Stimulated activated naive CD8-positive, alpha-beta T cell treated with anti-CD3 and anti-CD28 coated beads, Interleukin-15, amount 100 ng/mL, for 72 hours (primary cell): ENCODE measurements around the gene CKS2.
"Not testable (repeated sequence)": the region's sequence is repeated elsewhere in the genome, so short reads cannot be mapped to it uniquely, and the experiment has no call there.

Experiments used
- ATAC-seq: fragments of 150-1000 bp; cut with Tn5 transposase; 2 replicates; pipeline ENCODE4 v1.10.0; 2021; ENCODE audit warnings: mild to moderate bottlenecking, moderate library complexity
- DNase-seq, 2 donors: peaks; one replicate each; pipeline ENCODE4 v3.0.0; 2021 to 2022
- H3K27ac Mint-ChIP-seq, 2 donors: one replicate each; pipeline ENCODE4 v1.8.0; 2022; ENCODE audit warnings: mild to moderate bottlenecking in 2 of 2, mixed read lengths in 2 of 2, moderate library complexity in 2 of 2
- H3K27me3 Mint-ChIP-seq: one replicate; pipeline ENCODE4 v1.8.0; 2022; ENCODE audit warnings: mixed read lengths
- H3K4me1 Mint-ChIP-seq: one replicate; pipeline ENCODE4 v1.8.0; 2022; ENCODE audit warnings: mild to moderate bottlenecking, mixed read lengths
- H3K4me3 Mint-ChIP-seq, 2 donors: one replicate each; pipeline ENCODE4 v1.8.0; 2022; ENCODE audit warnings: mild to moderate bottlenecking in 2 of 2, mixed read lengths in 2 of 2, moderate library complexity in 1 of 2
- H3K9me3 Mint-ChIP-seq, 2 donors: one replicate each; pipeline ENCODE4 v1.8.0; 2022; ENCODE audit warnings: mixed read lengths in 2 of 2

The CKS2 gene

GRCh38 chr9:89310475-89311345 is at the start of gene CKS2:
Gene CKS2, plus strand, starts transcription at chr9:89311195. Its CDS starts 98 bp downstream, at chr9:89311293.
- H3K27ac Mint-ChIP-seq, result peak within 1 kb of the TSS; percentile 100
- peak; percentile 99 to 100 for DNase-seq
- peak; percentile 93 for ATAC-seq
- H3K27me3 Mint-ChIP-seq, result no peaks in the 10 kb centered on the region
- peaks cover 26% of the 10 kb centered on the region for H3K4me1 Mint-ChIP-seq
- peak within 1 kb of the TSS; percentile 94 to 96 for H3K4me3 Mint-ChIP-seq
- H3K9me3 Mint-ChIP-seq, result no peaks in the 10 kb centered on the region

- peaks cover 34 to 51% of the 10 kb centered on the region in 2 donors for H3K9me3 Mint-ChIP-seq
- peaks cover 22% of the 10 kb centered on the region for H3K4me1 Mint-ChIP-seq
- DNase-seq (no peak), ATAC-seq (no peak)
- peaks cover 9% of the 10 kb centered on the region for H3K27me3 Mint-ChIP-seq
- H3K27ac Mint-ChIP-seq, result no peak overlapping the region
- H3K4me3 Mint-ChIP-seq, result no peak overlapping the region
These were observed 37.3 kb upstream of the CKS2 start for GRCh38 chr9:89273528-89274279.

- Mint-ChIP-seq H3K4me3 (no peak overlapping the region), H3K27ac (no peak overlapping the region), H3K27me3 (peaks cover 9% of the 10 kb centered on the region), H3K4me1 (peaks cover 30% of the 10 kb centered on the region), H3K9me3 (peaks cover 34 to 51% of the 10 kb centered on the region in 2 donors)
- peak in 1 of 2 donors; percentile 72 for DNase-seq
- ATAC-seq, result peak; percentile 97
These were observed 36.2 kb upstream of the CKS2 start for GRCh38 chr9:89274838-89275237.

GRCh38 chr9:89276040-89276439 is 35.0 kb upstream of the CKS2 start:
- not testable (repeated sequence) for H3K27ac Mint-ChIP-seq, DNase-seq, H3K4me3 Mint-ChIP-seq, ATAC-seq, H3K27me3 Mint-ChIP-seq
- peaks cover 34 to 50% of the 10 kb centered on the region in 2 donors for H3K9me3 Mint-ChIP-seq
- H3K4me1 Mint-ChIP-seq, result peaks cover 33% of the 10 kb centered on the region

- Mint-ChIP-seq H3K27me3 (no peaks in the 10 kb centered on the region), H3K4me3 (peak overlapping the region in 1 of 2 donors; percentile 45), H3K27ac (no peak overlapping the region), H3K4me1 (peaks cover 33% of the 10 kb centered on the region), H3K9me3 (peaks cover 34 to 43% of the 10 kb centered on the region in 2 donors)
- no peak for ATAC-seq
- no peak for DNase-seq
These were observed 34.0 kb upstream of the CKS2 start for GRCh38 chr9:89277043-89277442.

DNA sequence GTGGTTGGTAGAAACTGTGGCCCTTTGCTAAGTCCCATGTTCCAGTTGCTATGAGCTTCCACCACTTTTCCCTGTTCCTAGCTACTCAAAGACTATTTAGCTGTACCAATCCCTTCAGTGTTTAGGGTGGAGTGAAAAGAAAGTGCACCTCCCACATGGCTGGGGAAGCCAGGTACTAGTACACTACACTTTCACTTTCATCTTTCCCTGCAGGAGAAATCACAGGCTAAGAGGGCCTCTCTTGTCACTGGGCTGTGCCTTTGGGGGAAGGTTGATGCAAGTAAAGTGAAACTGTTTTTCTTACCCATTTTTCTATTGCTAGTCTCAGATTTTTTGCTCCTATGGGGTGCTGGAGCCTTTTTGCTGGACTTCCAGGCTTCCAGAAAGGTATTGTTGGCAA is 33.5 kb upstream of the CKS2 start:
- DNase-seq (no peak), ATAC-seq (peak; percentile 44)
- peak overlapping the region in 1 of 2 donors; percentile 45 for H3K4me3 Mint-ChIP-seq

GRCh38 chr9:89278551-89278950 is 32.4 kb upstream of the CKS2 start:
- DNase-seq, result no peak
- Mint-ChIP-seq H3K4me1 (peaks cover 39% of the 10 kb centered on the region), H3K27ac (no peak overlapping the region), H3K4me3 (no peak overlapping the region), H3K9me3 (peaks cover 22 to 30% of the 10 kb centered on the region in 2 donors), H3K27me3 (no peaks in the 10 kb centered on the region)
- ATAC-seq, result no peak

More for the DNA sequence above, 33.5 kb upstream of the CKS2 start:
- H3K9me3 Mint-ChIP-seq, result peaks cover 33 to 41% of the 10 kb centered on the region in 2 donors
- H3K27me3 Mint-ChIP-seq, result no peaks in the 10 kb centered on the region
- H3K27ac Mint-ChIP-seq, result no peak overlapping the region
- H3K4me1 Mint-ChIP-seq, result peaks cover 33% of the 10 kb centered on the region

DNA sequence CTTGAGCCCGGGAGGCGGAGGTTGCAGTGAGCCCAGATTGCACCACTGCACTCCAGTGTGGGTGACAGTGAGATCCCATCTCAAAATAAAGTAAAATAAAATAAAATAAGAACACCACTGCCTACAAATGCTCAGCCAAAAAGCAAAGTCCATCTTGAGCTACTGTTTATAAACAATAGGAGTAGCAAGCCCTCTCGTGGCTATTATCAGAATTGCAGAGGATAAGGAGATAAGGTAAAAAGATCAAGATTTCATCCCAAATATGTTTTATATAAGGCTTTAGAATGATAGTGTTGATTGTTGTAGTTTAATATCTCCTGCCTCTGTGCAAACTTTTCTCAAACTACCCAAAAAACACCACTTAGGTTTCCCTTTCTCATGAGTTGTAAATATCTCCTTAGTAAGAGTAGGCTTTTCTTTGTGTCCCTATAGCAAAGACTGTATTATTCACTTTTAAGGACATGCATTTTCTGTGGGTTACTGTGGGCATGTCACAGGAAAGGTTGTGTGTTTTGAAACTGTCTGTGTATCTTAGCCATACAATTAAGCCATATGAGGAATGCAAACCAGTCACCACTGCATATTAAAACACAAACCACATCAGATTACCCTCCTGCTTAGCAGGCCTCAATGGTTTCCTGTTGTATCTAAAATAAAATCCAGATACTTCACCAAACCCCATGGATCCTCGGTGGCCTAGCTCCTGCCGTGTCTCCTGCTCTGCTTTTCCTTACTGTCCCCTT is 31.8 kb upstream of the CKS2 start:
- DNase-seq (no peak), ATAC-seq (peak; percentile 44)
- H3K27me3 Mint-ChIP-seq, result no peaks in the 10 kb centered on the region

DNA sequence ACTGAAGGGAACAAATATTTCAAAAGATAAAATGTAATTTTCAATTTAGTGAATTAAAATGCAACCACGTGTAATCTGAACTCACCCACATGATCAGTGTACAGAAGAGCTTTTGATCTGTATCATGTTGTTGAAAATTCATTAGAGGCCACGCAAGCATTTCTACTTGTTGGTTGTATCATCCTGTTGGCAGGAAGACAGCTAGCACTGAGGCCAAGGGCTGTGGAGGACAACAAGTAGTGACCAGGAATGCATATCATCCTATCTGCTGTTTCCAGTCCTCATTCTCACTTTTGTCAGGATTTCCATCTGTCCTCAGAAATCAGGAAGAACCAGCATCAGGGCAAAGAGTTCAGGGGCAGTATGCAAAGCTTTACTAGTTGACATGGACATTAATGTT is 29.9 kb upstream of the CKS2 start:
- Mint-ChIP-seq H3K27me3 (no peaks in the 10 kb centered on the region), H3K27ac (no peak overlapping the region), H3K9me3 (peaks cover 6 to 8% of the 10 kb centered on the region in 2 donors), H3K4me1 (peaks cover 29% of the 10 kb centered on the region), H3K4me3 (no peak overlapping the region)
- no peak for ATAC-seq
- no peak for DNase-seq

More for the DNA sequence above, 31.8 kb upstream of the CKS2 start:
- H3K9me3 Mint-ChIP-seq, result peaks cover 16 to 24% of the 10 kb centered on the region in 2 donors
- H3K4me3 Mint-ChIP-seq, result no peak overlapping the region
- H3K4me1 Mint-ChIP-seq, result peaks cover 39% of the 10 kb centered on the region
- H3K27ac Mint-ChIP-seq, result no peak overlapping the region

GRCh38 chr9:89282248-89282968 is 28.6 kb upstream of the CKS2 start:
- H3K9me3 Mint-ChIP-seq, H3K27me3 Mint-ChIP-seq, DNase-seq, ATAC-seq: not testable (repeated sequence)
- Mint-ChIP-seq H3K4me1 (peaks cover 20% of the 10 kb centered on the region), H3K27ac (peak overlapping the region in 1 of 2 donors; percentile 19), H3K4me3 (peak overlapping the region in 1 of 2 donors; percentile 74)

DNA sequence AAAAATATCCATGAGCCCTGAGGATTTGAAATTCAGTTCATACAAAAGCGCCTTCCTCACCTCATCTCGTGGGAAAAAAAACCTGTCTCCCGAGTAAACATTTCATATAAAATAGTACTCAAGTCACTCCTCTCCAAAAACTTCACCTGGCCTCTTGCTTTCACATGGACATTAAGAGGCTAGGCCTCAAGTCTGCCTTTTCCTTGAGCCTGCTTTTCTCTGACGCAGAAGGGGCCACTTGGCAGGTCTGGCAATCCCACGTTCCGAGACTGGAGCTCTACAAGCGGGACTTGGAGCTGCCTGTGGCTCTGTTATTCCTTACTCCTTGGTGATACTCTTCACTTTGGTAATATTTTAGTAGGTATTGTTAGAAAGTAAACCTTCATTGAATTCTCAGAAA is 26.9 kb upstream of the CKS2 start:
- no peaks in the 10 kb centered on the region for H3K27me3 Mint-ChIP-seq
- no peaks in the 10 kb centered on the region for H3K9me3 Mint-ChIP-seq
- H3K4me3 Mint-ChIP-seq, result no peak overlapping the region
- peaks cover 16% of the 10 kb centered on the region for H3K4me1 Mint-ChIP-seq
- ATAC-seq (no peak), DNase-seq (no peak)
- no peak overlapping the region for H3K27ac Mint-ChIP-seq

- Mint-ChIP-seq H3K4me1 (no peaks in the 10 kb centered on the region), H3K9me3 (no peaks in the 10 kb centered on the region), H3K4me3 (no peak overlapping the region), H3K27me3 (peaks cover 7% of the 10 kb centered on the region), H3K27ac (no peak overlapping the region)
- ATAC-seq, result no peak
- DNase-seq, result no peak
These were observed 19.3 kb upstream of the CKS2 start for GRCh38 chr9:89291741-89292140.

GRCh38 chr9:89293014-89293413 is 18.0 kb upstream of the CKS2 start:
- Mint-ChIP-seq H3K27me3 (peaks cover 8% of the 10 kb centered on the region), H3K27ac (no peak overlapping the region), H3K4me3 (no peak overlapping the region), H3K9me3 (no peaks in the 10 kb centered on the region), H3K4me1 (no peaks in the 10 kb centered on the region)
- ATAC-seq (no peak), DNase-seq (no peak)

DNA sequence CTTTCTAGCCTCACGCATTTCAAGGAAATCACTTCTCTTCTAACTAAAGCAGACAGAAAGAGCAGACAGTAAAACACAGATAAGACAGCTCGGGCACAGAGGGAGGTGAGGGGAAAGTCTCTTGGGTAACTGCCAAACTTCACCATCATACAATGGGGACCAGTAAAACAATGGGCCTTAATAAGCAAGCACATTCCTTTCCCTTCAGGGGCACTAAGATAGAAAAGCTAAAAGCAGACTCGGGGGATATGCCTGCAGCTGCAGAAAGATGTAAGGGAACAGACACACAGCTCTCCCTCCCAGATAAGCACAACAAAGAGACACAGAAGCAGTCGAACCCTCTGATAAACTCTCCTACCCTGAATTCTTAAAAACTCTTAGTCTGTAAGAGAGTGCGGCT is 15.6 kb upstream of the CKS2 start:
- Mint-ChIP-seq H3K4me1 (no peaks in the 10 kb centered on the region), H3K27me3 (peaks cover 8% of the 10 kb centered on the region), H3K9me3 (no peaks in the 10 kb centered on the region), H3K27ac (no peak overlapping the region), H3K4me3 (no peak overlapping the region)
- DNase-seq (no peak), ATAC-seq (no peak)

DNA sequence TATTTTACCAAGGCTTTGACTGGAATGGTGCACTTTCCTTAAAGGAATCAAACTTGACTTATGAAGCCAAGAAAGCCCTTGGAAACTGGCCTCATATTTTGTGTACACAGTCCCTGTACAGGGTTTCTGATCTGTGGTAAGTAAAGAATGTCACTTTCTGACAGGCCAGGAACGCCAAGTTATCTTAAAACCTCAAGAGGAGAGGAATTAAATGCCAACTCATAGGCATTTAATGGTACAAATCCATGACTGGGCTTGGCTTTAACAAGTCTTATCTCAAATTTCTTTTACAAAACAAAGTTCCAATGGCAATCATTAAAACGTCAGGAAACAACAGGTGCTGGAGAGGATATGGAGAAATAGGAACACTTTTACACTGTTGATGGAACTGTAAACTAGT is 9.0 kb upstream of the CKS2 start:
- H3K27ac Mint-ChIP-seq, DNase-seq, H3K4me1 Mint-ChIP-seq, H3K27me3 Mint-ChIP-seq, ATAC-seq, H3K4me3 Mint-ChIP-seq, H3K9me3 Mint-ChIP-seq: not testable (repeated sequence)
